HS-27A (cell line): Measurements from ENCODE around the gene ABCF2.

Experiments used
- DNase-seq: peaks from one replicate; pipeline ENCODE4 v3.0.0-alpha.2; 2012; ENCODE audit warnings: low read depth, missing footprints

Gene ABCF2

GRCh38 chr7:151174246-151175046 lies 52.6 kb downstream of the ABCF2 start:
- no peak for DNase-seq

GRCh38 chr7:151173386-151174245 lies 53.4 kb downstream of the ABCF2 start:
- no peak for DNase-seq

GRCh38 chr7:151172273-151173141 lies 54.5 kb downstream of the ABCF2 start:
- no peak for DNase-seq

- no peak for DNase-seq
Measured at GRCh38 chr7:151168787-151169162, 58.2 kb downstream of the ABCF2 start.

GRCh38 chr7:151168003-151168786 lies 58.8 kb downstream of the ABCF2 start:
- no peak for DNase-seq

DNA sequence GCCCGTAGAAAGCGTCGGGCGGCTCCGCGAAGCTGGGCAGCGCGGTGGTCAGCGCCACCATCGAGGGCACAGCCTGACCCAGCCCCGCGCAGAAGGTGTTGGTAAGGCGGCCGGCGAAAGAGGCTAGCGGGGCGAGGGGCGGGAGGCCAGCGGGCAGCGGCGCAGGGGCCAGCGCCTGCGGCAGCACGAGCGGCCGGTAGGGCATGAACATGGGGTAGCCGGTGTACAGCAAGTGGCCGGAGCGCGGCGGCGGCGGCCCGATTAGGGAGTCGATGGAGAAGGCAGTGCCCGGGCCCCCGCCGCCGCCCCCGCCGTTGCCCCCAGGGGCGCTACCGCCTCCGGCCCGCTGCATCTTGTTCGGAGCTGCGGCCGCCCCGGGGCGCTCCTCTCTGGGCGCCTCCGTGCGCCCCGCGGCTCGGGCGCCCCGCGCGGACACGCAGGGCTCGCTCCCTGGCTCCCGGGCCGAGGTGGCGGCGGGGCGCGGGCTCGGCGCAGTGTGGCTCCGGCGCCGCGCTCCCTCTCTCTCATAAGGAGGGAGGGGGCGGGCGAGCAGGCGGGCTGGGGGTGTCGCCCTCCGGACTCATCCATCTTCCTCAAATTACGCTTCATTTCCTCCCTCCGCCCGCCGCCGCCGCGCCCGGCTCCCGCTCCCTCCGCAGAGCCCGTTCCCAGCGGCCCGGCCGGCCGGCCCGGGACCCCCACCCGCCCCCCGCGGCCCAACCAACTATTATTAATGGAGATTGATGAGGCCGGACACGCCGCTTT lies 59.6 kb downstream of the ABCF2 start, which contains the start of gene GBX1:
TSS of gene GBX1 (minus strand) at position 498 of the 765 bp plus-strand sequence. CDS start at position 352, 146 bp downstream.
- no peak for DNase-seq

DNA sequence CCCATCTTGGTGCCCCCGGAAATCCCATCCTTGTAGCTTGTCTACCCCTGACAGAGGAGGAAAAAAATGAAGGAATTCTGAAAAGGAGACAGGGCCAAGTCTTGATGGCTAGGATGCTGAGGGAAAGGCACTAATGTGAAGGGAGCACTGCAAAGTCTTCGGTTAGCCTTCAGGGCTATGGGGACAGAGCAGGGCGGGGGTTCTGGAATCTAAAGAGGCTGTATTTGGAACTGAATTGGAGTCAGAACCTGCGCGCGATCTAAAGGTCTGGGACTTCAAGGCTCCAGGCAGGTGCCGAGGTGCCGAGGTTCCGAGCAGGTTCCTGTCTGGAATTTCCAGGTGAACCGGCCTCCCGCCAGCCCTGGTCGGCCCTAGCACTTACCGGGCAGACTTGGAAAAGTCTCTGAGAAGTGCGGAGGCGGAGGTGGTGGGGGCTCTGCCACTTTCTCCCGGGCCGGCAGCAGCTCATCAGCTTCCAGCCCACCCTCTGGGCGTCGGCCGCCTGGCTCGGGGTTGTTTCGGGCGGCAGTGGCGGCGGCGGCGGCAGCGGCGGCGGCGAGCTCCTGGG lies 60.3 kb downstream of the ABCF2 start:
- no peak for DNase-seq
